H1 (cell line): ENCODE results near the gene ASB1. TPM values are rescaled to one million over a fixed set of nuclear protein-coding genes. Genes with fewer than 3 reads are reported as not detected.

Experiments
- ASH2L ChIP-seq: fragments of 200-600, 300-600 bp; sonication (generic); IDR thresholded peaks from one replicate; pipeline ENCODE4 v1.7.1; 2017; ENCODE audit warnings: low read length
- BACH1 ChIP-seq: IDR thresholded peaks from 2 replicates; pipeline ENCODE4 v1.6.1; 2012; ENCODE audit warnings: low read length, improper control_type of control experiment
- FOSL1 ChIP-seq: IDR thresholded peaks from 2 replicates; pipeline ENCODE4 v1.6.1; 2011; ENCODE audit warnings: mild to moderate bottlenecking, low read depth, low read length, moderate library complexity; ENCODE audit not compliant: insufficient read depth
- GTF2F1 ChIP-seq: IDR thresholded peaks from 2 replicates; pipeline ENCODE4 v1.6.1; 2012; ENCODE audit warnings: low read depth, low read length, improper control_type of control experiment, borderline replicate concordance
- SP2 ChIP-seq: IDR thresholded peaks from 2 replicates; pipeline ENCODE4 v1.6.1; 2012; ENCODE audit warnings: mild to moderate bottlenecking, low read length, inconsistent platforms
- SUZ12 ChIP-seq: fragments of 200-600 bp; sonication (generic); IDR thresholded peaks from 2 replicates; pipeline ENCODE4 v1.6.1; 2012; ENCODE audit warnings: mild to moderate bottlenecking, inconsistent platforms, low read length, moderate library complexity, mixed read lengths
- TCF12 ChIP-seq: IDR thresholded peaks from 2 replicates; pipeline ENCODE4 v1.6.1; 2011; ENCODE audit warnings: low read depth, mild to moderate bottlenecking, low read length
- ZNF274 ChIP-seq: IDR thresholded peaks from 2 replicates; pipeline ENCODE4 v1.7.0; 2012; ENCODE audit warnings: low read length, borderline replicate concordance; ENCODE audit errors: extremely low read depth
- polyA plus RNA-seq, 7 experiments: library from polyadenylated mRNA; depleted of rRNA in 3 of 7; stranded (reverse) in 5 of 7; unstranded in 2 of 7; fragments of >200 nt in 5 of 7; fragments of 200-250 nt in 2 of 7; gene quantifications; 1 replicate in 5 of 7; 2 replicates in 1 of 7; 4 replicates in 1 of 7; pipeline versions ENCODE4 v1.2.1 to v1.2.3, GENCODE V29; 2011 to 2013; ENCODE audit warnings: missing spikeins in 2 of 7, mixed read lengths in 2 of 7
- total RNA-seq: library from RNA; stranded (reverse); fragmentation: NEBNext Ultra II Directional; extraction: Animal tissue kit (Norgen Biotek cat#: 25700); gene quantifications from 2 replicates; pipeline ENCODE4 v1.2.1, GENCODE V29; 2021
- TF ChIP-seq, protein P1 (sequence below): fragments of 300-600 bp; sonication (generic); IDR thresholded peaks from 2 replicates; pipeline ENCODE4 v1.7.1; 2012; ENCODE audit warnings: low read length, moderate library complexity, mild to moderate bottlenecking, inconsistent platforms; ENCODE audit not compliant: insufficient replicate concordance

The ASB1 gene
- total and polyA plus RNA-seq, 2 of the 8 experiments (the other 6 are each of a cell fraction or from before 2014, with no cell fraction given) = 24.1 to 36.0 TPM

DNA sequence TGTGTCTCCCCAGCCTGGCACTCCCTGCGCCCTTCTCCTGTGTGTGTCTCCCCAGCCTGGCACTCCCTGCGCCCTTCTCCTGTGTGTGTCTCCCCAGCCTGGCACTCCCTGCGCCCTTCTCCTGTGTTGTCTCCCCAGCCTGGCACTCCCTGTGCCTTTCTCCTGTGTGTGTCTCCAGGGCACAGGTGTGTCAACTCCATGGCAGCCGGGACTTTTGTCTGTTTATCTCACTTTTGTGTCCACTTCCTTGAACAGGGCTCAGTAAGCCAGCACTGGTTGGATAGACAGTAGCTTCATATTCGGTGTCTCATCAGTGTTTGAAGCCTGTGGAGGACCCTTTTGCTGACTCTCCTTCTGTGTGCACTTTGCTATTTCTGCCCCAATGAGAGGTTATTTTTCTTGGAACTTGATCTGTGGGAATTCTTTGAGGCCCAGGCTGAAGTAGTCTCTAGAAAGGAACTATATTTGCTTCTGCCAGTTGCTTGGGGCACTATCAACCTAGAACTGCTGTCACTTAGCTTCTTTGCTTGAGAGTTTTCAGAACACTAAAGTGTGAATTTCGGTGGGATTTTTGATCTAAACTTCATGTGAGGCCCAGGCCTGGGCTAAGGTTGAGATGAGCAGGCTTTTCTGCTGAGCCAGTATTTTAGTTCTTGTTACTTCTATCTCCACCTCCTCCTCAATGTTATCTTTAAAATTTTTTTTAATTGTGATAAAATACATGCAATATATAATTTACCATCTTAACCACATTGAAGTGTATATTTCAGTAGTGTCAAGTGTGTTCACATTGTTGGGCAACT is 8.3 kb upstream of the ASB1 start (continued):
- TF ChIP-seq, protein P1, sequence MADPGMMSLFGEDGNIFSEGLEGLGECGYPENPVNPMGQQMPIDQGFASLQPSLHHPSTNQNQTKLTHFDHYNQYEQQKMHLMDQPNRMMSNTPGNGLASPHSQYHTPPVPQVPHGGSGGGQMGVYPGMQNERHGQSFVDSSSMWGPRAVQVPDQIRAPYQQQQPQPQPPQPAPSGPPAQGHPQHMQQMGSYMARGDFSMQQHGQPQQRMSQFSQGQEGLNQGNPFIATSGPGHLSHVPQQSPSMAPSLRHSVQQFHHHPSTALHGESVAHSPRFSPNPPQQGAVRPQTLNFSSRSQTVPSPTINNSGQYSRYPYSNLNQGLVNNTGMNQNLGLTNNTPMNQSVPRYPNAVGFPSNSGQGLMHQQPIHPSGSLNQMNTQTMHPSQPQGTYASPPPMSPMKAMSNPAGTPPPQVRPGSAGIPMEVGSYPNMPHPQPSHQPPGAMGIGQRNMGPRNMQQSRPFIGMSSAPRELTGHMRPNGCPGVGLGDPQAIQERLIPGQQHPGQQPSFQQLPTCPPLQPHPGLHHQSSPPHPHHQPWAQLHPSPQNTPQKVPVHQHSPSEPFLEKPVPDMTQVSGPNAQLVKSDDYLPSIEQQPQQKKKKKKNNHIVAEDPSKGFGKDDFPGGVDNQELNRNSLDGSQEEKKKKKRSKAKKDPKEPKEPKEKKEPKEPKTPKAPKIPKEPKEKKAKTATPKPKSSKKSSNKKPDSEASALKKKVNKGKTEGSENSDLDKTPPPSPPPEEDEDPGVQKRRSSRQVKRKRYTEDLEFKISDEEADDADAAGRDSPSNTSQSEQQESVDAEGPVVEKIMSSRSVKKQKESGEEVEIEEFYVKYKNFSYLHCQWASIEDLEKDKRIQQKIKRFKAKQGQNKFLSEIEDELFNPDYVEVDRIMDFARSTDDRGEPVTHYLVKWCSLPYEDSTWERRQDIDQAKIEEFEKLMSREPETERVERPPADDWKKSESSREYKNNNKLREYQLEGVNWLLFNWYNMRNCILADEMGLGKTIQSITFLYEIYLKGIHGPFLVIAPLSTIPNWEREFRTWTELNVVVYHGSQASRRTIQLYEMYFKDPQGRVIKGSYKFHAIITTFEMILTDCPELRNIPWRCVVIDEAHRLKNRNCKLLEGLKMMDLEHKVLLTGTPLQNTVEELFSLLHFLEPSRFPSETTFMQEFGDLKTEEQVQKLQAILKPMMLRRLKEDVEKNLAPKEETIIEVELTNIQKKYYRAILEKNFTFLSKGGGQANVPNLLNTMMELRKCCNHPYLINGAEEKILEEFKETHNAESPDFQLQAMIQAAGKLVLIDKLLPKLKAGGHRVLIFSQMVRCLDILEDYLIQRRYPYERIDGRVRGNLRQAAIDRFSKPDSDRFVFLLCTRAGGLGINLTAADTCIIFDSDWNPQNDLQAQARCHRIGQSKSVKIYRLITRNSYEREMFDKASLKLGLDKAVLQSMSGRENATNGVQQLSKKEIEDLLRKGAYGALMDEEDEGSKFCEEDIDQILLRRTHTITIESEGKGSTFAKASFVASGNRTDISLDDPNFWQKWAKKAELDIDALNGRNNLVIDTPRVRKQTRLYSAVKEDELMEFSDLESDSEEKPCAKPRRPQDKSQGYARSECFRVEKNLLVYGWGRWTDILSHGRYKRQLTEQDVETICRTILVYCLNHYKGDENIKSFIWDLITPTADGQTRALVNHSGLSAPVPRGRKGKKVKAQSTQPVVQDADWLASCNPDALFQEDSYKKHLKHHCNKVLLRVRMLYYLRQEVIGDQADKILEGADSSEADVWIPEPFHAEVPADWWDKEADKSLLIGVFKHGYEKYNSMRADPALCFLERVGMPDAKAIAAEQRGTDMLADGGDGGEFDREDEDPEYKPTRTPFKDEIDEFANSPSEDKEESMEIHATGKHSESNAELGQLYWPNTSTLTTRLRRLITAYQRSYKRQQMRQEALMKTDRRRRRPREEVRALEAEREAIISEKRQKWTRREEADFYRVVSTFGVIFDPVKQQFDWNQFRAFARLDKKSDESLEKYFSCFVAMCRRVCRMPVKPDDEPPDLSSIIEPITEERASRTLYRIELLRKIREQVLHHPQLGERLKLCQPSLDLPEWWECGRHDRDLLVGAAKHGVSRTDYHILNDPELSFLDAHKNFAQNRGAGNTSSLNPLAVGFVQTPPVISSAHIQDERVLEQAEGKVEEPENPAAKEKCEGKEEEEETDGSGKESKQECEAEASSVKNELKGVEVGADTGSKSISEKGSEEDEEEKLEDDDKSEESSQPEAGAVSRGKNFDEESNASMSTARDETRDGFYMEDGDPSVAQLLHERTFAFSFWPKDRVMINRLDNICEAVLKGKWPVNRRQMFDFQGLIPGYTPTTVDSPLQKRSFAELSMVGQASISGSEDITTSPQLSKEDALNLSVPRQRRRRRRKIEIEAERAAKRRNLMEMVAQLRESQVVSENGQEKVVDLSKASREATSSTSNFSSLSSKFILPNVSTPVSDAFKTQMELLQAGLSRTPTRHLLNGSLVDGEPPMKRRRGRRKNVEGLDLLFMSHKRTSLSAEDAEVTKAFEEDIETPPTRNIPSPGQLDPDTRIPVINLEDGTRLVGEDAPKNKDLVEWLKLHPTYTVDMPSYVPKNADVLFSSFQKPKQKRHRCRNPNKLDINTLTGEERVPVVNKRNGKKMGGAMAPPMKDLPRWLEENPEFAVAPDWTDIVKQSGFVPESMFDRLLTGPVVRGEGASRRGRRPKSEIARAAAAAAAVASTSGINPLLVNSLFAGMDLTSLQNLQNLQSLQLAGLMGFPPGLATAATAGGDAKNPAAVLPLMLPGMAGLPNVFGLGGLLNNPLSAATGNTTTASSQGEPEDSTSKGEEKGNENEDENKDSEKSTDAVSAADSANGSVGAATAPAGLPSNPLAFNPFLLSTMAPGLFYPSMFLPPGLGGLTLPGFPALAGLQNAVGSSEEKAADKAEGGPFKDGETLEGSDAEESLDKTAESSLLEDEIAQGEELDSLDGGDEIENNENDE = no peak
- TF ChIP-seq ASH2L (no peak), SP2 (no peak), FOSL1 (no peak), GTF2F1 (no peak), ZNF274 (no peak), BACH1 (no peak), TCF12 (no peak), SUZ12 (no peak)
